ENCODE measurements around the gene OR10T2. TPM values are rescaled to one million over a fixed set of nuclear protein-coding genes. Genes with fewer than 3 reads are reported as not detected.

The OR10T2 gene
- total and polyA plus RNA-seq, 10 of the 15 experiments (the other 5 are each of a cell fraction or from before 2014, with no cell fraction given) = not detected

DNA sequence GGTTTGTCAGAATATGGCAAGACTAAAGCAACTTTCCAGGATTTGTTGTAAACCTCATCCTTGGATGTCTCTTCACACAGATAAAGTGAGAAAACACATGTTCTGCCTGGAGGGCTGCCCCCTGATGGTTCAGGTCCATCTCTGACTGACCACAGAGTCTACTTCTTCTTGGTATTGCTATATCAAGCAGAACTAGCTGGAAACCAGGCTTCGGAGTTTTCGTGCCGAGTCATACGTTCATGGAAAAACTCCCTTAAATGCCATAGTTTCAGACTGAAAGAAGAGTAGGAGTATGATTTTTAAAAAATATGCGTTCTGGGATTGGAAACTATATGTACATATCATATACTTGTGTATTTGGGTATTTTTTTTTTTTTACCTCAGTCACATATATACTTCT, 5.8 kb downstream of the OR10T2 start:
- ChIA-PET POLR2A (no interaction called here), RAD21 (ENCODE audit: unreplicated experiment) (no interaction called here), SMC1A (ENCODE audit: uncharacterized antibody, unreplicated experiment) (interaction anchor here (0.9 kb wide), 1 partner anchor 12 kb away, joined by 3 read pairs; no protein-coding TSS in a partner anchor), CTCF (interaction anchor here (1.2 kb wide), 1 partner anchor 190 kb away, joined by 3 read pairs; no protein-coding TSS in a partner anchor)
- Histone ChIP-seq H2AFZ (ENCODE audit: control insufficient read depth, low read depth, low read length) (no peak overlapping the region), H3K9me3 (replicated peaks; ENCODE audit: control insufficient read depth, insufficient read depth, low read length) (no peaks in the 10 kb centered on the region), H3K27ac (ENCODE audit: control insufficient read depth, insufficient read depth) (no peak overlapping the region), H3K79me2 (ENCODE audit: control insufficient read depth, insufficient read depth, low read length) (no peaks in the 10 kb centered on the region), H3K4me1 (ENCODE audit: control insufficient read depth, insufficient read depth, low read length) (no peaks in the 10 kb centered on the region), H3K36me3 (ENCODE audit: control insufficient read depth in 2 of 2, insufficient read depth in 2 of 2, low read length in 1 of 2) (no peaks in the 10 kb centered on the region), H4K20me1 (ENCODE audit: control insufficient read depth, insufficient read depth) (no peaks in the 10 kb centered on the region), H3K9ac (ENCODE audit: control insufficient read depth, insufficient read depth, low read length) (no peak overlapping the region), H3K27me3 (replicated peaks in 1 of 2; ENCODE audit: control insufficient read depth in 2 of 2, insufficient read depth in 2 of 2, low read length in 1 of 2) (no peaks in the 10 kb centered on the region), H3K4me3 (no peak overlapping the region), H3K4me2 (ENCODE audit: control insufficient read depth, insufficient read depth) (no peak overlapping the region)
- intact Hi-C loops (cut with micrococcal nuclease; ENCODE audit: unreplicated experiment) (no loop called here), in situ Hi-C loops (cut with MboI) (no loop called here)
- WGBS (ENCODE audit: insufficient coverage, insufficient replicate concordance, low lambda C conversion rate, missing lambda C conversion rate) = 82% methylated on average over 5 of the region's 5 CpGs
- TF ChIP-seq, protein P1, sequence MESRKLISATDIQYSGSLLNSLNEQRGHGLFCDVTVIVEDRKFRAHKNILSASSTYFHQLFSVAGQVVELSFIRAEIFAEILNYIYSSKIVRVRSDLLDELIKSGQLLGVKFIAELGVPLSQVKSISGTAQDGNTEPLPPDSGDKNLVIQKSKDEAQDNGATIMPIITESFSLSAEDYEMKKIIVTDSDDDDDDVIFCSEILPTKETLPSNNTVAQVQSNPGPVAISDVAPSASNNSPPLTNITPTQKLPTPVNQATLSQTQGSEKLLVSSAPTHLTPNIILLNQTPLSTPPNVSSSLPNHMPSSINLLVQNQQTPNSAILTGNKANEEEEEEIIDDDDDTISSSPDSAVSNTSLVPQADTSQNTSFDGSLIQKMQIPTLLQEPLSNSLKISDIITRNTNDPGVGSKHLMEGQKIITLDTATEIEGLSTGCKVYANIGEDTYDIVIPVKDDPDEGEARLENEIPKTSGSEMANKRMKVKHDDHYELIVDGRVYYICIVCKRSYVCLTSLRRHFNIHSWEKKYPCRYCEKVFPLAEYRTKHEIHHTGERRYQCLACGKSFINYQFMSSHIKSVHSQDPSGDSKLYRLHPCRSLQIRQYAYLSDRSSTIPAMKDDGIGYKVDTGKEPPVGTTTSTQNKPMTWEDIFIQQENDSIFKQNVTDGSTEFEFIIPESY (IDR thresholded peaks at IDR 0.05) = no peak
- TF ChIP-seq DPF2 (IDR thresholded peaks at IDR 0.05) = no peak
- no peak for TF ChIP-seq RCOR1 (conservative IDR thresholded peaks at IDR 0.05; ENCODE audit: low read depth, low read length)
- TF ChIP-seq NFYA (IDR thresholded peaks at IDR 0.05; ENCODE audit: borderline replicate concordance, low read depth, low read length) = no peak
- TF ChIP-seq ATF7 (IDR thresholded peaks at IDR 0.05; ENCODE audit: low read depth) = no peak
- TF ChIP-seq, protein P2, sequence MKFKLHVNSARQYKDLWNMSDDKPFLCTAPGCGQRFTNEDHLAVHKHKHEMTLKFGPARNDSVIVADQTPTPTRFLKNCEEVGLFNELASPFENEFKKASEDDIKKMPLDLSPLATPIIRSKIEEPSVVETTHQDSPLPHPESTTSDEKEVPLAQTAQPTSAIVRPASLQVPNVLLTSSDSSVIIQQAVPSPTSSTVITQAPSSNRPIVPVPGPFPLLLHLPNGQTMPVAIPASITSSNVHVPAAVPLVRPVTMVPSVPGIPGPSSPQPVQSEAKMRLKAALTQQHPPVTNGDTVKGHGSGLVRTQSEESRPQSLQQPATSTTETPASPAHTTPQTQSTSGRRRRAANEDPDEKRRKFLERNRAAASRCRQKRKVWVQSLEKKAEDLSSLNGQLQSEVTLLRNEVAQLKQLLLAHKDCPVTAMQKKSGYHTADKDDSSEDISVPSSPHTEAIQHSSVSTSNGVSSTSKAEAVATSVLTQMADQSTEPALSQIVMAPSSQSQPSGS (IDR thresholded peaks at IDR 0.05; ENCODE audit: low read length) = no peak
- TF ChIP-seq HDAC2 (IDR thresholded peaks at IDR 0.05) = no peak
- TF ChIP-seq CEBPB (IDR thresholded peaks at IDR 0.05; ENCODE audit: borderline replicate concordance in 1 of 2, low read depth in 2 of 2, low read length in 2 of 2) = no peak
- no peak for TF ChIP-seq TBL1XR1 (IDR thresholded peaks at IDR 0.05; ENCODE audit: low read depth, low read length)
- TF ChIP-seq, protein P3, sequence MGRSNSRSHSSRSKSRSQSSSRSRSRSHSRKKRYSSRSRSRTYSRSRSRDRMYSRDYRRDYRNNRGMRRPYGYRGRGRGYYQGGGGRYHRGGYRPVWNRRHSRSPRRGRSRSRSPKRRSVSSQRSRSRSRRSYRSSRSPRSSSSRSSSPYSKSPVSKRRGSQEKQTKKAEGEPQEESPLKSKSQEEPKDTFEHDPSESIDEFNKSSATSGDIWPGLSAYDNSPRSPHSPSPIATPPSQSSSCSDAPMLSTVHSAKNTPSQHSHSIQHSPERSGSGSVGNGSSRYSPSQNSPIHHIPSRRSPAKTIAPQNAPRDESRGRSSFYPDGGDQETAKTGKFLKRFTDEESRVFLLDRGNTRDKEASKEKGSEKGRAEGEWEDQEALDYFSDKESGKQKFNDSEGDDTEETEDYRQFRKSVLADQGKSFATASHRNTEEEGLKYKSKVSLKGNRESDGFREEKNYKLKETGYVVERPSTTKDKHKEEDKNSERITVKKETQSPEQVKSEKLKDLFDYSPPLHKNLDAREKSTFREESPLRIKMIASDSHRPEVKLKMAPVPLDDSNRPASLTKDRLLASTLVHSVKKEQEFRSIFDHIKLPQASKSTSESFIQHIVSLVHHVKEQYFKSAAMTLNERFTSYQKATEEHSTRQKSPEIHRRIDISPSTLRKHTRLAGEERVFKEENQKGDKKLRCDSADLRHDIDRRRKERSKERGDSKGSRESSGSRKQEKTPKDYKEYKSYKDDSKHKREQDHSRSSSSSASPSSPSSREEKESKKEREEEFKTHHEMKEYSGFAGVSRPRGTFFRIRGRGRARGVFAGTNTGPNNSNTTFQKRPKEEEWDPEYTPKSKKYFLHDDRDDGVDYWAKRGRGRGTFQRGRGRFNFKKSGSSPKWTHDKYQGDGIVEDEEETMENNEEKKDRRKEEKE (IDR thresholded peaks at IDR 0.05) = no peak
- DNase-seq (ENCODE audit: low read depth, low spot score) (no peak), ATAC-seq (no peak), FAIRE-seq (no peak)
- BruUV-seq (replicated peaks) = no TSS peak

Measured in GM12878 (cell line).